ENCODE measurements around the gene SPCS3.
"Not testable (repeated sequence)": the region's sequence is repeated elsewhere in the genome, so short reads cannot be mapped to it uniquely, and the experiment has no call there.

The SPCS3 gene

GRCh38 chr4:176289561-176289960 is 30.2 kb upstream of the SPCS3 start:
- no peaks in the 10 kb centered on the region for H3K9me3 ChIP-seq (ENCODE audit: control insufficient read depth, insufficient read depth, low read length)
- no peaks in the 10 kb centered on the region for H3K36me3 ChIP-seq (ENCODE audit: control insufficient read depth, insufficient read depth, low read length)
- no peak overlapping the region for H3K9ac ChIP-seq (ENCODE audit: low read depth, low read length)
- no peak overlapping the region for H3K4me3 ChIP-seq (ENCODE audit: low read depth, low read length)
- H3K4me1 ChIP-seq (ENCODE audit: control insufficient read depth, insufficient read depth, low read length), result no peaks in the 10 kb centered on the region
- H3K27me3 ChIP-seq (ENCODE audit: control insufficient read depth, insufficient read depth, low read length), result no peaks in the 10 kb centered on the region

DNA sequence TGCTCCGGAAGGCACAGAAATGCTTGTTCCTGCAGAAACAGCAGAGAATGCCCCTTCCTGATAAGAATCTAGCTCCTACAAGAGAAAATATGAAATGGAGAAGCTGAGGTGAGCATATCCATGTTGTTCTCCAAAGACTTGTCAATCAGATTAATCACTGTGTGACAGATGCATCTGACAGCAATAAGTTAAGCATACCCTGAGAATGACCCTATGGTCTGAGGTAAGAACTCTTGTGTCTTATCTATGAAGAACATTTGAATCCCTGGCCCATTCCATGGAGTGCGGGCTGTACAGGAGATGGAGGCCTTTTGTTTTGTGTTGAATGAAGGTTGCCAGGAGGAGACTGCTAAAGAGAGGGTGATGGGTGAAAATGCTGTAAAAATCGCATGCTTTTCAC is 29.2 kb upstream of the SPCS3 start:
- no peaks in the 10 kb centered on the region for H3K36me3 ChIP-seq (ENCODE audit: control insufficient read depth, insufficient read depth, low read length)
- H3K4me1 ChIP-seq (ENCODE audit: control insufficient read depth, insufficient read depth, low read length), result no peaks in the 10 kb centered on the region
- H3K4me3 ChIP-seq (ENCODE audit: low read depth, low read length), result no peak overlapping the region
- no peaks in the 10 kb centered on the region for H3K9me3 ChIP-seq (ENCODE audit: control insufficient read depth, insufficient read depth, low read length)
- no peak overlapping the region for H3K9ac ChIP-seq (ENCODE audit: low read depth, low read length)
- no peaks in the 10 kb centered on the region for H3K27me3 ChIP-seq (ENCODE audit: control insufficient read depth, insufficient read depth, low read length)

- H3K4me3 ChIP-seq (ENCODE audit: low read depth, low read length), result no peak overlapping the region
- H3K36me3 ChIP-seq (ENCODE audit: control insufficient read depth, insufficient read depth, low read length), result no peaks in the 10 kb centered on the region
- H3K27me3 ChIP-seq (ENCODE audit: control insufficient read depth, insufficient read depth, low read length), result no peaks in the 10 kb centered on the region
- no peaks in the 10 kb centered on the region for H3K9me3 ChIP-seq (ENCODE audit: control insufficient read depth, insufficient read depth, low read length)
- H3K4me1 ChIP-seq (ENCODE audit: control insufficient read depth, insufficient read depth, low read length), result peaks cover 2% of the 10 kb centered on the region
- H3K9ac ChIP-seq (ENCODE audit: low read depth, low read length), result no peak overlapping the region
These were observed 28.0 kb upstream of the SPCS3 start for GRCh38 chr4:176291748-176292147.

DNA sequence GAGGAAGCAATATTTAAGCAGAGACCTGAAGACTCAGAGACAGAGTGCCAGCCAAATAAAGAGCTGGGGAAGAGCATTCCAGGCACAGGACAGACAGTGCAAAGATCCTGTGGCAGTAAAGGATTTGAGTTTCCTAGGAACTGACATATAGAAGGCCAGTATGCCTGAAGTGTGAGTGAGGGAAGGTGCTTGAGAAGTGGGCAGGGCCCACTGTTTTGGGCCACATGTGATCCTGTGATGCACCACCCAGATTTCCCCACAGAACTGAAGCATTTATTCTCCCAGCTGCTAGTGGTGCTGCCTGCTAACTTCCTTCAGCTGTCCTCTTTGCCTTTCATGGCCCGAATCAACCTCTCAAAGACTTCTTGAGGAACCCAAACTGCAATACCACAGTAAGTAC is 26.8 kb upstream of the SPCS3 start:
- Histone ChIP-seq H3K4me1 (ENCODE audit: control insufficient read depth, insufficient read depth, low read length) (peaks cover 2% of the 10 kb centered on the region), H3K27me3 (ENCODE audit: control insufficient read depth, insufficient read depth, low read length) (no peaks in the 10 kb centered on the region), H3K36me3 (ENCODE audit: control insufficient read depth, insufficient read depth, low read length) (no peaks in the 10 kb centered on the region), H3K9ac (ENCODE audit: low read depth, low read length) (no peak overlapping the region), H3K9me3 (ENCODE audit: control insufficient read depth, insufficient read depth, low read length) (no peaks in the 10 kb centered on the region), H3K4me3 (ENCODE audit: low read depth, low read length) (no peak overlapping the region)

GRCh38 chr4:176293660-176294059 is 26.1 kb upstream of the SPCS3 start:
- H3K36me3 ChIP-seq (ENCODE audit: control insufficient read depth, insufficient read depth, low read length), result no peaks in the 10 kb centered on the region
- no peak overlapping the region for H3K4me3 ChIP-seq (ENCODE audit: low read depth, low read length)
- no peaks in the 10 kb centered on the region for H3K27me3 ChIP-seq (ENCODE audit: control insufficient read depth, insufficient read depth, low read length)
- no peak overlapping the region for H3K9ac ChIP-seq (ENCODE audit: low read depth, low read length)
- peaks cover 2% of the 10 kb centered on the region for H3K4me1 ChIP-seq (ENCODE audit: control insufficient read depth, insufficient read depth, low read length)
- H3K9me3 ChIP-seq (ENCODE audit: control insufficient read depth, insufficient read depth, low read length), result no peaks in the 10 kb centered on the region

- not testable (repeated sequence) for H3K36me3 ChIP-seq (ENCODE audit: control insufficient read depth, insufficient read depth, low read length); H3K4me1 ChIP-seq (ENCODE audit: control insufficient read depth, insufficient read depth, low read length); H3K9me3 ChIP-seq (ENCODE audit: control insufficient read depth, insufficient read depth, low read length); H3K9ac ChIP-seq (ENCODE audit: low read depth, low read length); H3K4me3 ChIP-seq (ENCODE audit: low read depth, low read length); H3K27me3 ChIP-seq (ENCODE audit: control insufficient read depth, insufficient read depth, low read length)
These were observed 23.9 kb upstream of the SPCS3 start for GRCh38 chr4:176295907-176296306.

- H3K27me3 ChIP-seq (ENCODE audit: control insufficient read depth, insufficient read depth, low read length), result peaks cover 5% of the 10 kb centered on the region
- no peak overlapping the region for H3K9ac ChIP-seq (ENCODE audit: low read depth, low read length)
- H3K36me3 ChIP-seq (ENCODE audit: control insufficient read depth, insufficient read depth, low read length), result no peaks in the 10 kb centered on the region
- no peaks in the 10 kb centered on the region for H3K9me3 ChIP-seq (ENCODE audit: control insufficient read depth, insufficient read depth, low read length)
- H3K4me3 ChIP-seq (ENCODE audit: low read depth, low read length), result no peak overlapping the region
- H3K4me1 ChIP-seq (ENCODE audit: control insufficient read depth, insufficient read depth, low read length), result peaks cover 2% of the 10 kb centered on the region
These were observed 21.1 kb upstream of the SPCS3 start for GRCh38 chr4:176298664-176299063.

- no peaks in the 10 kb centered on the region for H3K36me3 ChIP-seq (ENCODE audit: control insufficient read depth, insufficient read depth, low read length)
- no peak overlapping the region for H3K9ac ChIP-seq (ENCODE audit: low read depth, low read length)
- H3K27me3 ChIP-seq (ENCODE audit: control insufficient read depth, insufficient read depth, low read length), result peaks cover 9% of the 10 kb centered on the region
- peaks cover 2% of the 10 kb centered on the region for H3K4me1 ChIP-seq (ENCODE audit: control insufficient read depth, insufficient read depth, low read length)
- no peak overlapping the region for H3K4me3 ChIP-seq (ENCODE audit: low read depth, low read length)
- no peaks in the 10 kb centered on the region for H3K9me3 ChIP-seq (ENCODE audit: control insufficient read depth, insufficient read depth, low read length)
These were observed 19.7 kb upstream of the SPCS3 start for GRCh38 chr4:176300036-176300435.

- Histone ChIP-seq H3K4me3 (ENCODE audit: low read depth, low read length) (no peak overlapping the region), H3K36me3 (ENCODE audit: control insufficient read depth, insufficient read depth, low read length) (no peaks in the 10 kb centered on the region), H3K4me1 (ENCODE audit: control insufficient read depth, insufficient read depth, low read length) (peaks cover 2% of the 10 kb centered on the region), H3K27me3 (ENCODE audit: control insufficient read depth, insufficient read depth, low read length) (peaks cover 14% of the 10 kb centered on the region), H3K9ac (ENCODE audit: low read depth, low read length) (no peak overlapping the region), H3K9me3 (ENCODE audit: control insufficient read depth, insufficient read depth, low read length) (no peaks in the 10 kb centered on the region)
These were observed 19.2 kb upstream of the SPCS3 start for GRCh38 chr4:176300565-176300964.

DNA sequence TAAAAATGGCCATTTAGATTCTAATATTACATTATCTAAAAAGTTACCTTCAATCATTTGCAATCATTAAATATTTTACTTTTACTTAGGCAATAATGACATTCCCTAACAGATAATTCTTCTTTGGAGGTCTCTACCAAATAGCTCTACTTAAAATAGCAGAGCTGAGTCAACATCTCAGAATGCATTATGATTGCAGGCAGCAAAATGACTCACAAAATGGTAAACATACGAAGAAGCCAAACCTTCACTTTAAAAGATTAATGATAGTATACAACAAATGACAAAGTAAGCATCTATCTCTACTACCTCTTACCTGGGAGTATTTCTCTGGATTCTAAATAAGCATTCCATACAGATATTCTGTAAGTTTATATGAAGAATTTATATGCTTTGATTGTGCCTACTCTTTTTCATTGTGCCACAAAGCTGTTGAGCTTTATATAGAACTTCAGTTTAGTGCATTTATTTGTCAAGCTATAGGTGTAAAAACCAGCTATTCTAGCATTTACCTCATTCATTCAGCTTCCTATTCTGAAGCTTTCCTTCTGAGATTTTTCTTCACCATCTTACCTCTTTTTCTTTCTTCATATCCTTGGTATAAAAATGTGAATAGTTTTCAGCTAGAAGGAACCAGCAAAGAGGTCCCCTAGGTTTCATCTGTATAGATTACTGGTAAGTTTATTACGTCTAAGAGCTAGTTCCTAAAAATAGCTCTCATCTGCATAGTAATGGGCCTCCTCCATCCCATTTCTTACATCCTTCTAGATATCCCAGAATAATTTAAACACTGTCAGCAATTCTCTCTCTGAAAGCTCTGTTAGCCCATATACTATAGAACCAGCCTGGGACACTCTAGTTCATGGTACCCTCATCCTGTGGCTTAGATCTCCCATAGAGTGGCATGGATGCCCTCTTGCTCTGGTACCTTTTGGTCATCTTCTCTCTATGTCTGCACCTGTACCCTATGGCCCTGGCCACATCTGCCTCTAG is 17.2 kb upstream of the SPCS3 start:
- peaks cover 17% of the 10 kb centered on the region for H3K27me3 ChIP-seq (ENCODE audit: control insufficient read depth, insufficient read depth, low read length)
- no peaks in the 10 kb centered on the region for H3K9me3 ChIP-seq (ENCODE audit: control insufficient read depth, insufficient read depth, low read length)
- no peaks in the 10 kb centered on the region for H3K4me1 ChIP-seq (ENCODE audit: control insufficient read depth, insufficient read depth, low read length)
- no peak overlapping the region for H3K9ac ChIP-seq (ENCODE audit: low read depth, low read length)
- H3K4me3 ChIP-seq (ENCODE audit: low read depth, low read length), result no peak overlapping the region
- H3K36me3 ChIP-seq (ENCODE audit: control insufficient read depth, insufficient read depth, low read length), result no peaks in the 10 kb centered on the region

DNA sequence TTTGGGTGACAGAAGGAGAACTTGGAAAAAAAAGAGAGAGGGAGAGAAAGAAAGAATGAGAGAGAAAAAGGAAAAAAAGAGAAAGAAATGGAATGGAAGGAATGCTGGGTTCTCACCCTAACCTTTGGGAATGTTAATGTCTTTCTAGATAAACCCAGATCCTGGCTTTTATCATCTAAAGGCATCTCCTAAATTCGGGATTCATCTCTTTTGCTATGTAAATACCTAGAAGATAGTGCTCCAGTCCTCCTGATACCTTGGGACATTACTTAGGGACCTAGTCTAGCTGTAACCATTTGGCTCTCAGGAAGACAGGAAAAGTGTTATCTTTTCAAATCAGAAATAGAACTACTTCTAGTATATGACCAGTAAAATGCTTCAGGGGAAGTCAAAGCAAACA is 15.8 kb upstream of the SPCS3 start:
- no peaks in the 10 kb centered on the region for H3K9me3 ChIP-seq (ENCODE audit: control insufficient read depth, insufficient read depth, low read length)
- no peak overlapping the region for H3K9ac ChIP-seq (ENCODE audit: low read depth, low read length)
- no peaks in the 10 kb centered on the region for H3K36me3 ChIP-seq (ENCODE audit: control insufficient read depth, insufficient read depth, low read length)
- no peaks in the 10 kb centered on the region for H3K4me1 ChIP-seq (ENCODE audit: control insufficient read depth, insufficient read depth, low read length)
- no peak overlapping the region for H3K4me3 ChIP-seq (ENCODE audit: low read depth, low read length)
- peaks cover 18% of the 10 kb centered on the region for H3K27me3 ChIP-seq (ENCODE audit: control insufficient read depth, insufficient read depth, low read length)

Data from iPS-15b (cell line).